Gastroesophageal sphincter (tissue), 3 donors: ENCODE measurements around the gene LPP.

Experiments used
- CTCF ChIP-seq, 4 experiments: fragments of 200-600 bp in 2 of 4; fragments of 450-650 bp in 2 of 4; sonication (generic) in 1 of 4; IDR thresholded peaks; one replicate each; pipeline ENCODE4 v1.5.1; 2017 to 2019; ENCODE audit warnings: antibody characterized with exemption in 4 of 4, mild to moderate bottlenecking in 2 of 4, moderate library complexity in 2 of 4
- EP300 ChIP-seq: sonication (generic); formaldehyde crosslinking; IDR thresholded peaks from one replicate; pipeline ENCODE4 v1.6.1; 2017; ENCODE audit warnings: antibody characterized with exemption, mild to moderate bottlenecking
- POLR2A ChIP-seq, 2 donors: fragments of 450-650 bp; IDR thresholded peaks; one replicate each; pipeline ENCODE4 v1.6.1; 2017; ENCODE audit warnings: antibody characterized with exemption in 2 of 2, mild to moderate bottlenecking in 2 of 2, moderate library complexity in 1 of 2
- POLR2AphosphoS5 ChIP-seq: sonication (generic); formaldehyde crosslinking; IDR thresholded peaks from one replicate; pipeline ENCODE4 v1.6.1; 2017; ENCODE audit warnings: antibody characterized with exemption

- no peak for TF ChIP-seq POLR2A (IDR thresholded peaks at IDR 0.05)
- TF ChIP-seq CTCF (IDR thresholded peaks at IDR 0.05): no peak
- TF ChIP-seq POLR2AphosphoS5: no peak
- TF ChIP-seq EP300: no peak
Observed at GRCh38 chr3:188670446-188670845, 516.5 kb downstream of the LPP start.
